Gastroesophageal sphincter (tissue), 4 donors: ENCODE data around the gene PCK1. TPM values are rescaled to one million over a fixed set of nuclear protein-coding genes. Genes with fewer than 3 reads are reported as not detected.

ENCODE experiments used
- ATAC-seq: fragments of 150-250 bp; one replicate; pipeline ENCODE4 v1.9.1; 2016; ENCODE audit warnings: mild to moderate bottlenecking, moderate library complexity
- H3K27ac ChIP-seq, 4 donors: fragments of 200-600 bp; sonication (generic) in 3 of 4; 1 replicate in 3 of 4; 2 replicates in 1 of 4; pipeline ENCODE4 v1.5.1; 2016 to 2019
- H3K27me3 ChIP-seq: fragments of 200-600 bp; sonication (generic); one replicate; pipeline ENCODE4 v1.5.1; 2019
- H3K36me3 ChIP-seq, 2 donors: fragments of 200-600 bp; sonication (generic); one replicate each; pipeline ENCODE4 v1.5.1; 2019; ENCODE audit warnings: control low read depth in 1 of 2
- H3K4me1 ChIP-seq, 3 donors: fragments of 200-600 bp; sonication (generic); 1 replicate in 2 of 3; 2 replicates in 1 of 3; pipeline ENCODE4 v1.5.1; 2016 to 2019; ENCODE audit warnings: control low read depth in 2 of 3
- H3K4me3 ChIP-seq, 2 donors: fragments of 200-600 bp; sonication (generic); one replicate each; pipeline ENCODE4 v1.5.1; 2019; ENCODE audit warnings: mild to moderate bottlenecking in 1 of 2, moderate library complexity in 1 of 2
- H3K9me3 ChIP-seq, 3 donors: fragments of 200-600 bp; sonication (generic); one replicate each; pipeline ENCODE4 v1.5.1; 2017 to 2019; ENCODE audit warnings: control low read depth in 2 of 3
- CTCF ChIP-seq, 4 experiments: fragments of 200-600 bp in 2 of 4; fragments of 450-650 bp in 2 of 4; sonication (generic) in 1 of 4; IDR thresholded peaks; one replicate each; pipeline ENCODE4 v1.5.1; 2017 to 2019; ENCODE audit warnings: antibody characterized with exemption in 4 of 4, mild to moderate bottlenecking in 2 of 4, moderate library complexity in 2 of 4
- EP300 ChIP-seq: sonication (generic); formaldehyde crosslinking; IDR thresholded peaks from one replicate; pipeline ENCODE4 v1.6.1; 2017; ENCODE audit warnings: antibody characterized with exemption, mild to moderate bottlenecking
- POLR2A ChIP-seq, 2 donors: fragments of 450-650 bp; IDR thresholded peaks; one replicate each; pipeline ENCODE4 v1.6.1; 2017; ENCODE audit warnings: antibody characterized with exemption in 2 of 2, mild to moderate bottlenecking in 2 of 2, moderate library complexity in 1 of 2
- POLR2AphosphoS5 ChIP-seq: sonication (generic); formaldehyde crosslinking; IDR thresholded peaks from one replicate; pipeline ENCODE4 v1.6.1; 2017; ENCODE audit warnings: antibody characterized with exemption
- WGBS, 2 donors: methylation state at CpG; one replicate each; pipeline ENCODE4 v1.1.5; 2018; ENCODE audit warnings: low coverage in 1 of 2; 5-methylcytosine and 5-hydroxymethylcytosine counted together
- total RNA-seq, 4 donors: library from RNA; depleted of rRNA; stranded (reverse); fragments of >200 nt; gene quantifications; one replicate each; pipeline ENCODE4 v1.1.0, GENCODE V29; 2016

PCK1 gene
- total RNA-seq, 4 donors from 2014 or later = 0.15 to 3.2 (median 0.23) TPM

DNA sequence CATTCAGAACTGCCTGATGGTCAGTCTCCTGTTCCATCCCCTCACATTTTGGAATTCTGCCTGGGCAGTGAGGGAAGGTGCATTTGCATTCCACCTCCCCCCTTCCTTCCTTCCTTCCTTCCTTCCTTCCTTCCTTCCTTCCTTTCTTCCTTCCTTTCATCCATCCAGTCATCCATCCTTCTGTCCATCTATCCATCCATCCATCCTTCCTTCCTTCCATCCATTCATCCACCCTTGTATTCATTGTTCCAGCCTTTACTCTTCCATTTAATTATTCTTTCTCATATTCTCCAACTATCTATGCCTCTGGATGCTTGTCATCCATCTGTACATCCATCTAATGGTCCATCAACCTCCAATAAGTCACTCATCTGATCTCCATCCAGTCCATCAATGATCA, 14.0 kb downstream of the PCK1 start:
- no peak overlapping the region for H3K4me3 ChIP-seq
- no peaks in the 10 kb centered on the region for H3K9me3 ChIP-seq
- H3K27ac ChIP-seq = no peak overlapping the region
- H3K4me1 ChIP-seq = peaks cover 0 to 5% (median 0%) of the 10 kb centered on the region in 3 donors
- no peak for ATAC-seq
- H3K27me3 ChIP-seq = peaks cover 17% of the 10 kb centered on the region
- no peak for TF ChIP-seq CTCF (IDR thresholded peaks at IDR 0.05)
- no peak for TF ChIP-seq POLR2A (IDR thresholded peaks at IDR 0.05)
- TF ChIP-seq POLR2AphosphoS5 = no peak
- TF ChIP-seq EP300 = no peak
- H3K36me3 ChIP-seq = no peaks in the 10 kb centered on the region

GRCh38 chr20:57576002-57576401, 15.1 kb downstream of the PCK1 start:
- no peak for ATAC-seq
- H3K9me3 ChIP-seq = no peaks in the 10 kb centered on the region
- no peak overlapping the region for H3K4me3 ChIP-seq
- H3K36me3 ChIP-seq = no peaks in the 10 kb centered on the region
- peaks cover 17% of the 10 kb centered on the region for H3K27me3 ChIP-seq
- no peak for TF ChIP-seq EP300
- no peak for TF ChIP-seq POLR2A (IDR thresholded peaks at IDR 0.05)
- TF ChIP-seq POLR2AphosphoS5 = no peak
- H3K27ac ChIP-seq = no peak overlapping the region
- WGBS, 2 donors = 60 to 76% methylated on average over 1 to 2 of the region's 2 CpGs
- H3K4me1 ChIP-seq = peaks cover 0 to 16% (median 0%) of the 10 kb centered on the region in 3 donors

DNA sequence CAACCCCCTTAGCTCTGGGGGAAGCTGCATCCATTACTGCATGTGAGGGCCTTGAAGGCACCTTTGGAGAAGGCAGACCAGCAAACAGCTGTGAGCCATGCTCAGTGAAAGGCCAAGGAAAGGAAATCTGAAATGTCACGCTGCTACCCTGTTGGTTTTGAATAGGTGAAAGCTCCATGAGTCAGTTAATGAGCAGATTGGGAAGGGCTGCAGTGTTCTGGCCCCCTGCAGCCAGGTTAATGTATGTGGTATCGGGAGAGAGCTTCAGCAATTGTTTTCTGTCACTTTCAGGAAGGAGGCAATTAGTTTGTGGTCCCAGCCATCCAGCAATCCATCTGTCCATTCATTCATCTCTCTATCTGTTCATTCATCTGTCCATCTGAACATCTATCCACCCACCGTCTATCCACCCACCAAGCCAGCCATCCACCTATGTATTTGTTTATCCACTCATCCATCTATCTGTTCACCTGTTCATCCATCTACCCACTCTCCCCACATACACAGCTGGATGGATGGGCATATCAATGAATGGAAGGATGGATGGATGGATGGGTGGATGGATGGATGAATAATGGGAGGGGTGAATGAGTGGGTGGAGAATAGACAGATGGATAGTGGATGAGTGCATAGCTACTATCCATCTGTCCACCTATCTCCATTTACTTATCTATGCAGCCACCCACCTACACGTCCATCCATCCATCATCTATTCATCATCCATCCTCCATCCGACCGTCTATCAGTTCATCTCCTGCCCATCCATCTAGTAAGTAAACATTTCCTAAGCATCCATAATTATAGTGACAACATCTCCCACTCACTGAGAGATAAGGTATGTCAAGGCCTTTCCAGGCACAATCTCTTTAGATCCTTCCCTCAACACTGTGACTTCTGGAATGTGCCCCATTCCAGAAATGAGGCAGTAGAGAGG, 16.0 kb downstream of the PCK1 start:
- H3K4me3 ChIP-seq = no peak overlapping the region
- 73 to 85% methylated on average over 6 of the region's 6 CpGs for WGBS, 2 donors
- H3K27me3 ChIP-seq = peaks cover 17% of the 10 kb centered on the region
- ATAC-seq = no peak
- H3K9me3 ChIP-seq = no peaks in the 10 kb centered on the region
- no peaks in the 10 kb centered on the region for H3K36me3 ChIP-seq
- no peak overlapping the region for H3K27ac ChIP-seq
- no peak for TF ChIP-seq EP300
- TF ChIP-seq CTCF (IDR thresholded peaks at IDR 0.05) = no peak
- TF ChIP-seq POLR2AphosphoS5 = no peak
- TF ChIP-seq POLR2A (IDR thresholded peaks at IDR 0.05) = no peak
- peaks cover 0 to 25% (median 0%) of the 10 kb centered on the region in 3 donors for H3K4me1 ChIP-seq

- peaks cover 0 to 35% (median 3%) of the 10 kb centered on the region in 3 donors for H3K4me1 ChIP-seq
- WGBS, 2 donors = 93% methylated on average over 5 of the region's 10 CpGs; no CpG with 5 or more reads in 1 of the 2 donors
- no peak overlapping the region for H3K27ac ChIP-seq
- H3K27me3 ChIP-seq = peaks cover 17% of the 10 kb centered on the region
- H3K9me3 ChIP-seq = no peaks in the 10 kb centered on the region
- no peak overlapping the region for H3K4me3 ChIP-seq
- TF ChIP-seq CTCF (IDR thresholded peaks at IDR 0.05) (no peak), POLR2A (IDR thresholded peaks at IDR 0.05) (no peak), POLR2AphosphoS5 (no peak), EP300 (no peak)
- ATAC-seq = no peak
- no peaks in the 10 kb centered on the region for H3K36me3 ChIP-seq
These were observed 17.0 kb downstream of the PCK1 start for GRCh38 chr20:57577679-57578475.

GRCh38 chr20:57578476-57579165, 17.7 kb downstream of the PCK1 start:
- Histone ChIP-seq H3K4me3 (no peak overlapping the region), H3K27ac (no peak overlapping the region), H3K4me1 (peaks cover 0 to 42% (median 7%) of the 10 kb centered on the region in 3 donors), H3K36me3 (no peaks in the 10 kb centered on the region), H3K27me3 (peaks cover 17% of the 10 kb centered on the region), H3K9me3 (no peaks in the 10 kb centered on the region)
- 80% methylated on average over 1 of the region's 10 CpGs; no CpG with 5 or more reads in 1 of the 2 donors for WGBS, 2 donors
- TF ChIP-seq POLR2A (IDR thresholded peaks at IDR 0.05) (no peak), POLR2AphosphoS5 (no peak), CTCF (IDR thresholded peaks at IDR 0.05) (no peak), EP300 (no peak)
- no peak for ATAC-seq
